OCI-LY3 (cell line): ENCODE data around the gene TEX10.

Experiments used
- H2AFZ ChIP-seq: fragments of 200-600, 300-600 bp; shearing (Covaris generic); 2 replicates; pipeline ENCODE4 v1.6.0; 2014; ENCODE audit warnings: antibody characterized with exemption, low read depth, low read length
- H3K27ac ChIP-seq: fragments of 200-600, 300-600 bp; sonication (generic); 2 replicates; pipeline ENCODE4 v1.5.1; 2014; ENCODE audit warnings: mild to moderate bottlenecking, low read length, moderate library complexity, mixed read lengths
- H3K27me3 ChIP-seq: fragments of 200-600, 300-600 bp; sonication (generic); 2 replicates; pipeline ENCODE4 v1.6.1; 2014; ENCODE audit warnings: low read depth, low read length, mixed read lengths
- H3K36me3 ChIP-seq: fragments of 200-600, 300-600 bp; sonication (generic); replicated peaks from 2 replicates; pipeline ENCODE3; 2014; ENCODE audit warnings: low read depth, low read length, mixed read lengths
- H3K4me1 ChIP-seq: fragments of 300-600, 200-600 bp; sonication (generic); 2 replicates; pipeline ENCODE4 v1.6.1; 2014; ENCODE audit warnings: low read length, mixed read lengths
- H3K4me2 ChIP-seq: fragments of 200-600, 300-600 bp; sonication (generic); 2 replicates; pipeline ENCODE4 v1.6.1; 2014; ENCODE audit warnings: low read length, mixed read lengths
- H3K4me3 ChIP-seq: fragments of 300-600, 200-600 bp; sonication (generic); 2 replicates; pipeline ENCODE4 v1.5.1; 2014; ENCODE audit warnings: antibody characterized with exemption, mild to moderate bottlenecking, low read length, moderate library complexity
- H3K79me2 ChIP-seq: fragments of 300-600, 200-600 bp; shearing (Covaris generic); 2 replicates; pipeline ENCODE4 v1.6.1; 2014; ENCODE audit warnings: mild to moderate bottlenecking, low read length, mixed read lengths
- H3K9ac ChIP-seq: fragments of 300-600, 200-600 bp; shearing (Covaris generic); 2 replicates; pipeline ENCODE4 v1.6.0; 2014; ENCODE audit warnings: mild to moderate bottlenecking, low read length, moderate library complexity
- H3K9me3 ChIP-seq: fragments of 200-600, 300-600 bp; shearing (Covaris generic); 2 replicates; pipeline ENCODE4 v1.6.1; 2014; ENCODE audit warnings: low read length, mixed read lengths; ENCODE audit not compliant: insufficient read depth
- H4K20me1 ChIP-seq: fragments of 200-600, 300-600 bp; sonication (generic); 2 replicates; pipeline ENCODE4 v1.6.1; 2016; ENCODE audit warnings: low read length, mixed read lengths; ENCODE audit not compliant: insufficient read depth
- EZH2phosphoT487 ChIP-seq: fragments of 200-600 bp; shearing (Covaris generic); IDR thresholded peaks from 2 replicates; pipeline ENCODE4 v1.6.1; 2018; ENCODE audit warnings: antibody characterized with exemption, mixed run types, low read depth
- TF ChIP-seq, protein P1 (sequence below): fragments of 200-600, 300-600 bp; sonication (generic); IDR thresholded peaks from 2 replicates; pipeline ENCODE4 v1.5.1; 2014; ENCODE audit warnings: antibody characterized with exemption, low read length, low read depth

TEX10 gene

GRCh38 chr9:100277166-100277979, 75.4 kb downstream of the TEX10 start:
- Histone ChIP-seq H3K27me3 (no peaks in the 10 kb centered on the region), H3K36me3 (peaks cover 18% of the 10 kb centered on the region), H3K4me2 (peak overlapping the region; percentile 12; the same call in 1 of the 2 replicates), H3K4me1 (peaks cover 25% of the 10 kb centered on the region), H3K4me3 (no peak overlapping the region), H4K20me1 (no peaks in the 10 kb centered on the region), H3K79me2 (no peaks in the 10 kb centered on the region), H3K9ac (no peak overlapping the region), H2AFZ (no peak overlapping the region), H3K9me3 (no peaks in the 10 kb centered on the region), H3K27ac (no peak overlapping the region)
- TF ChIP-seq, protein P1, sequence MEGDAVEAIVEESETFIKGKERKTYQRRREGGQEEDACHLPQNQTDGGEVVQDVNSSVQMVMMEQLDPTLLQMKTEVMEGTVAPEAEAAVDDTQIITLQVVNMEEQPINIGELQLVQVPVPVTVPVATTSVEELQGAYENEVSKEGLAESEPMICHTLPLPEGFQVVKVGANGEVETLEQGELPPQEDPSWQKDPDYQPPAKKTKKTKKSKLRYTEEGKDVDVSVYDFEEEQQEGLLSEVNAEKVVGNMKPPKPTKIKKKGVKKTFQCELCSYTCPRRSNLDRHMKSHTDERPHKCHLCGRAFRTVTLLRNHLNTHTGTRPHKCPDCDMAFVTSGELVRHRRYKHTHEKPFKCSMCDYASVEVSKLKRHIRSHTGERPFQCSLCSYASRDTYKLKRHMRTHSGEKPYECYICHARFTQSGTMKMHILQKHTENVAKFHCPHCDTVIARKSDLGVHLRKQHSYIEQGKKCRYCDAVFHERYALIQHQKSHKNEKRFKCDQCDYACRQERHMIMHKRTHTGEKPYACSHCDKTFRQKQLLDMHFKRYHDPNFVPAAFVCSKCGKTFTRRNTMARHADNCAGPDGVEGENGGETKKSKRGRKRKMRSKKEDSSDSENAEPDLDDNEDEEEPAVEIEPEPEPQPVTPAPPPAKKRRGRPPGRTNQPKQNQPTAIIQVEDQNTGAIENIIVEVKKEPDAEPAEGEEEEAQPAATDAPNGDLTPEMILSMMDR, result no peak
- no peak for TF ChIP-seq EZH2phosphoT487

GRCh38 chr9:100269656-100270055, 83.1 kb downstream of the TEX10 start:
- Histone ChIP-seq H3K27me3 (no peaks in the 10 kb centered on the region), H3K4me2 (no peak overlapping the region), H4K20me1 (no peaks in the 10 kb centered on the region), H2AFZ (no peak overlapping the region), H3K9ac (no peak overlapping the region), H3K4me3 (no peak overlapping the region), H3K36me3 (peaks cover 15% of the 10 kb centered on the region), H3K27ac (no peak overlapping the region), H3K79me2 (no peaks in the 10 kb centered on the region), H3K9me3 (no peaks in the 10 kb centered on the region), H3K4me1 (no peaks in the 10 kb centered on the region)
- no peak for TF ChIP-seq EZH2phosphoT487
- TF ChIP-seq, protein P1, result no peak

GRCh38 chr9:100268271-100268670, 84.5 kb downstream of the TEX10 start:
- H3K4me1 ChIP-seq, result no peaks in the 10 kb centered on the region
- H3K79me2 ChIP-seq, result no peaks in the 10 kb centered on the region
- TF ChIP-seq, protein P1, result no peak
- no peak for TF ChIP-seq EZH2phosphoT487
- H3K4me2 ChIP-seq, result no peak overlapping the region
- H3K36me3 ChIP-seq, result peaks cover 11% of the 10 kb centered on the region
- H3K27me3 ChIP-seq, result no peaks in the 10 kb centered on the region
- no peaks in the 10 kb centered on the region for H3K9me3 ChIP-seq
- H3K4me3 ChIP-seq, result no peak overlapping the region
- H2AFZ ChIP-seq, result no peak overlapping the region
- H3K9ac ChIP-seq, result no peak overlapping the region
- no peaks in the 10 kb centered on the region for H4K20me1 ChIP-seq
- no peak overlapping the region for H3K27ac ChIP-seq

DNA sequence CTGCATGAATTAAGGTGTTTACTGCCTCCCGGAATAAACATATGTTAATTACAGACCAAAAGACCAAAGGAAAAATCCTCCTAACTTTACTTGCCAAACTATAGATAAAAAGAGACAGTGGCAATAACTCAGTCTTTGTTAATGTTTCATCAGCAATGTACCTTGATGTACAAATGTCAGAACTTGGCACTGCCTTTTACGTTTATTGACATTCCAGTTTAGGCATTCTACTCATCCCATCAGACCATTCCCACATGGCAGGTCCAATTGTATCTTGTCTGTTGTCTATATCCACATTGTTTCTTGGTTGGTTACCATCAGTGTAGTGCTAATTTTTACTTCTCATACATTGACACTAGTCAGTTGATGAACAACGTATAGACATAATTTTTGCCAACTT, 85.5 kb downstream of the TEX10 start:
- H3K79me2 ChIP-seq, result no peaks in the 10 kb centered on the region

More for the DNA sequence above, 85.5 kb downstream of the TEX10 start:
- Histone ChIP-seq H4K20me1 (no peaks in the 10 kb centered on the region), H3K36me3 (peaks cover 11% of the 10 kb centered on the region), H3K27me3 (no peaks in the 10 kb centered on the region), H3K4me1 (no peaks in the 10 kb centered on the region), H2AFZ (no peak overlapping the region), H3K27ac (no peak overlapping the region), H3K4me3 (no peak overlapping the region), H3K9ac (no peak overlapping the region), H3K4me2 (no peak overlapping the region), H3K9me3 (no peaks in the 10 kb centered on the region)
- TF ChIP-seq, protein P1, result no peak
- TF ChIP-seq EZH2phosphoT487, result no peak
